GM19324 (cell line): Measurements from ENCODE around the gene TRIM67.
"Not testable (repeated sequence)": the region's sequence is repeated elsewhere in the genome, so short reads cannot be mapped to it uniquely, and the experiment has no call there.

Experiments
- ATAC-seq: cut with Tn5 transposase; IDR thresholded peaks from one replicate; pipeline ENCODE4 v1.9.1; 2021; ENCODE audit warnings: mild to moderate bottlenecking, moderate library complexity; ENCODE audit not compliant: unreplicated experiment, low FRiP score

Gene TRIM67

DNA sequence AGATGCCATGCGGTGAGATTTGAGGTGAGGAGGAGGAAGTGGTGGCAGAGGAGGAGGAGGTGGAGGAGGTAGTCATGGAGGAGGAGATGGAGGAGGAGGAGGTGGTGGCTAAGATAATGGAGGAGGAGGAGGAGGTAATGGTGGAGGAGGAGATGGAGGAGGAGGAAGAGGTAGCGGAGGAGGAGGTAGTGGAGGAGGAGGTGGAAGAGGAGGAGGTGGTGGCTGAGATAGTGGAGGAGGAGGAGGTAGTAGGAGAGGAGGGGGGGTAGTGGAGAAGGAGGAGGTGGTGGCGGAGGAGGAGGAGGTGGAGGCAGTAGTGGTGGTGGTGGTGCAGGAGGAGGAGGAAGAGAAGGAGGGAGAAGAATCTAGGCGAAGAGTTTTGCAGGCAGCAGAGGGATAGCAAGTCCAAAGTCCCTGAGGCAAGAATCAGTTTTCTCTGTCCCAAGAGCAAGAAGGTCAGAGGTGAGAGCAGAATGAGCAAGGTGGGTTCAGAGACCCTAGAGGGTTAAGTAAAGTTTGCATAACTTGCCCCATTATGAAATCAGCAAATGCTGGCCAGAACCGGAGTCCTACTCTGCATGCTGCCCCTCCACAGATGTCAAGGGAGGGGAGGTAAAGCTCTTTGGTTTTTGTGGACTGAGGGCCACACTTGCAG is 40.2 kb downstream of the TRIM67 start:
- no peak for ATAC-seq

DNA sequence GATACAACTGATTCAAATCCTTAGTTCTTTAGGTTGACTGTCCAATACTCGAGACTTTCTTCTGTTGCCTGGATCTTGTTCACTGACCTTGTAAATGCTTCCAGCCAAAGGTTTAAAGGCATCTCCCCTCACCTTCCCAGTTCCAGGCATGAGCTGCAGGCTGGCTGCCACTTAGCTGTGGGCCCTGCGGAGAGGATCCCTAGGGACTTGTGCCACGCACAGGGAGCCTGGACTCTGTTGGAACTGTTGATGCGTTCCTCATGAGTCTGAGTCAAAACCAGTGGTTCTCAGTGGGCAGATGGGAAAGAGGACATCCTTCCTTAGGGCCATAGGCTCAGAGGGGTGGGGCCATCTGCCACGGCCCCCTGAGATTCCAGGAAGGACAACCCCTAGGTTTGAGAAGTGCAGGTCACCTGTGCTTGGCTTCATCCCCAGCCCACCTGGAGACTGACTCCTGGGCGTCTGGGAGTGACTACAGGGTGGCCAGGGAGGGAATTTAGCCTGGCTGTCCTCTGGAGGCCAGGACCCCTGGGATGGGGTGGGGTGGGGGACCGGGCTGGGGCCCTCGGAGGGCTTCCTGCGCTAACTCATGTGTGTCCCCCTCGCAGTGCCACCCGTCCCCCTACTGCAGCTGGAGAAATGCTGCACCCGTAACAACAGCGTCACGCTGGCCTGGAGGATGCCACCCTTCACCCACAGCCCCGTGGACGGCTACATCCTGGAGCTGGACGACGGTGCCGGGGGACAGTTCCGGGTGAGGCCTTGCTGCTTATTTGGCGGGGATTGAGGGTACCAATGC is 41.6 kb downstream of the TRIM67 start:
- no peak for ATAC-seq

- no peak for ATAC-seq
Observed at GRCh38 chr1:231206856-231207255, 45.0 kb downstream of the TRIM67 start.

GRCh38 chr1:231207437-231207836 is 45.6 kb downstream of the TRIM67 start:
- ATAC-seq: no peak

GRCh38 chr1:231208980-231209379 is 47.1 kb downstream of the TRIM67 start:
- no peak for ATAC-seq

GRCh38 chr1:231209531-231209930 is 47.7 kb downstream of the TRIM67 start:
- no peak for ATAC-seq

DNA sequence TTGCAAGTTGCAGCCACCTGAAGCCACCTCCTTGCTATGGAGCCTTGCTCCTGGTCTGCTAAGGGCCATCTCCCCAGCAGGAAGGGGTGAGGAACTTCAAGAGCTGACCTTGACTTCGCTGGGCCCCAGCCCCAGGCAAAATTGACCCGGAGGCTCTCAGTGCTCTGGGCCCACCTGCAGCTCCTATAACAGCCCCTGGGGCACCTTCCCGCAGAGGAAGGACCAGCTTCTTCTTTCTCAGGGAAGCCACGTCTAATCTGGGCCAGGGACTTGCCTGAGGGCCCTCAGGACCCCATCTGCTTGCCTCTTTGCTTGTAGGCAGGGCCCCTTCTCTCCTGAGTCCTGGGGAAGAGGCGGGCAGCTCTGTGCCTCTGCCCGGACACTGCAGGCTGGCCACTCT is 48.3 kb downstream of the TRIM67 start:
- no peak for ATAC-seq

DNA sequence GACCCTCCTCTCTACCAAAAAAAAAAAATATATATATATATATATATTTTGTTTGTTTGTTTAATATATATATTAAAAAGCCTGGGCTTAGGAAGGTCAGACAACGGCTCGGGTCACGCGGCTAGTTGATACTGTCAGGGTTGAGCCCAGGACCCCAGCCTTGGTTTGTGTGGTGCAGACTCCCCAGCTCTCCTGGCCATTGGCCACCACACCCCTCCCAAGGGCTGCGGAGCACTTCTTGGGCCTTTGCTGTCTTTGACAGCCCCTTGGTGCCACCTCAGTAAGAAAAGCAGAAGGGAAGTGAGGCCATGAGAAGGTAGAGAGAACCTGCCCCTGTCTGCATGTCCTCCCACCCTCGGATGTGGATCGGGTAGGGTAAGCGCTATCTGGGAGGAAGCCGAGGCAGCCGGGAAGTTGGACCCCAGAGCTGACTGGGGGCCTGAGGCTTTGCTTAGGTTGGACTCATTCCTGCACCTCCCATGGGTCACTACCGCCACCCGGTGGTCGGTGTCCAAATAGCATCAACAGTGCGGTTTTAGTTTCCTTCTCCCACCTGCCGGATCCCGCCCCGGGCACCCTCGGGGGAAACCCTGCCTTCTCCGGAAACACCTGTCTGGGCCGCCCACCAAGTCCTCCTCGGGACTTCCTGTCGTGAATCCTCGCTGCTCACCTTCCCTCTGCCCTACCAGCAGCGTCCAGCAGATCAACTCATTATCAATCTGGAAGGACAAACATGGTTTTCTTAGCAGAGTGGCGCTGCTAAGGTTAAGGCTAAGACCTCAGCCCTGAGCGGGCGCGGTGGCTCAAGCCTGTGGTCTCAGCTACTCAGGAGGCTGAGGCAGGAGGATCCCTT is 49.4 kb downstream of the TRIM67 start:
- ATAC-seq: peak; percentile 79

DNA sequence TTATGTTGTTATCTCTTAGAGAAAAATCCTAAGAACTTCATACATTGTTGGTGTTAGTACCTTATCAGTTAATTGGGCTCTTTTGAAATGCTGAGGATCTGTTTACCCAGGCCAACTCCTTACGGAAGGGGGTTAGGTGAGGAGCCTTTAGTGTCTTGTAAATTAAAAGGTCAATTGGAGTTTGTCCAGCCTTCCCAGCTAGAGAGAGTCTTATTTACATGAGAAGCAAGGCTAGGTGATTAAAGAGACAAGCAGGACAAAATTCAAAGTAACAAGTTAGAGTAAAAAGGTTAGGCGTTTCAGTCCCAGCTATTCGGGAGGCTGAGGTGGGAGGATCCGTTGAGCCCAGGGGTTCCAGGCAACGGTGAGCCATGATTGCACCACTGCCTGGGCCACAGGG is 50.4 kb downstream of the TRIM67 start:
- not testable (repeated sequence) for ATAC-seq

DNA sequence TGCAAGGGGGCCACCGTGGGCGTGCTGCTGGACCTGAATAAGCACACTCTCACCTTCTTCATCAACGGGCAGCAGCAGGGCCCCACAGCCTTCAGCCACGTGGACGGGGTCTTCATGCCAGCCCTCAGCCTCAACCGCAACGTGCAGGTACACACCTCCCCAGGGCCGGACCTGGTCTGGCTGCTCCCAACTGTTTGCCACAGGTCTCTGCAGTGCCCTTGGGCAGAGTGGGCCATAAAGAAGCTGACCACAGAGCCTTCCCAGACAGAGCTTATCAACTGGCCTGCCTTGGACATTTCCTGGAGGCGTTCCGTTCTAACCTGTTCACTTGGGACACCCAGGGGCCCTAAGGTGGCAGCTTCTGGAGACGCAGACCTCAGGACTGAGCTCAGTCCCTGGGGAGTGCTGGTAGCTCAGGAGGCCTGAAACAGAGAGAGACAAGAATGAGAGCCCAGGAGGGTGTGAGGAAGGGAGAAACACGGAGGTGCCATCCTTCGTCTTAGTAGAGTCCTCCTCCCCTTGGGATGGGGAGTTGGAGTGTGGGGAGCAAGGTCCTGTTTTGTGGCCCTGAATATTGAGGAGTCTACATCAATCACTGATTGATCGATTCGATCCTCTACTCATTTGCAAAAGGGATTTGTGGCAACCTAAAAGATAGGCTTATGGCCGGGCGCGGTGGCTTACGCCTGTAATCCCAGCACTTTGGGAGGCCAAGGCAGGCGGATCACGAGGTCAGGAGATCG is 52.1 kb downstream of the TRIM67 start:
- no peak for ATAC-seq

DNA sequence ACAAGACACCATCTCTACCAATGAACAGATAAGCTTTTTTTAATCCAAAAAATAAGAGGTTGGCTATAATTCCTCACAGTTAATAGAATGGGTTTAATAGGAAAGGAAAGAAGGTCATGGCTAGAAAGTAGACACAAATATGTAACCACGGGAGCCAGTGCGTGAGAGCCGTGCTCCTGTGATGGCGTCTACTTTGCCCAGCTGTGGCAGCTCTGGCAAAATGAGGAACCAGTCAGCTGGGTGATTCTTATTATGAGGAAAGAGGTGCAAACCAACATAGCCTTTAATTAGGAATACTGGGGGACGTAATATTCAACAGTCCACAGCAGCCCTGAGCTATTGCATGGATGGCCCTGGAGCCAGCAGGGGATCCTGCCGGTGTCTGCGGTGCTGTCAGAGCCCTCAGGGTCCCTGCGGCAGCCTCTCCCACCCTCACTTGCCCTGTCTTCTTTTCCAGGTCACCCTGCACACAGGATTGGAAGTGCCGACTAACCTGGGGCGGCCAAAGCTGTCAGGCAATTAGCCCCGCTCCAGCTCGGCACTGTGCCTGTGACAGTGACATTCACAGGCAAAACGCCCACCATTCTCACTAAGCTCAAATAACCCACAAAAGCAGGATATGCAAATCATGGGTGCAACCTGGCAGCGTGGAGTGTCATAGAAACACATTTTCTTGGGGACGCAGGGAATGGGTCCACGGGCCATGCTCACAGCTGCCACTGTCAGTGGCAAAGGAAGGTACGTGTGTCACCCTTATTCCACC is 53.2 kb downstream of the TRIM67 start:
- peak; percentile 33 for ATAC-seq

- ATAC-seq: no peak
Observed at GRCh38 chr1:231215681-231216385, 54.0 kb downstream of the TRIM67 start.

- ATAC-seq: no peak
Observed at GRCh38 chr1:231216498-231216897, 54.6 kb downstream of the TRIM67 start.

DNA sequence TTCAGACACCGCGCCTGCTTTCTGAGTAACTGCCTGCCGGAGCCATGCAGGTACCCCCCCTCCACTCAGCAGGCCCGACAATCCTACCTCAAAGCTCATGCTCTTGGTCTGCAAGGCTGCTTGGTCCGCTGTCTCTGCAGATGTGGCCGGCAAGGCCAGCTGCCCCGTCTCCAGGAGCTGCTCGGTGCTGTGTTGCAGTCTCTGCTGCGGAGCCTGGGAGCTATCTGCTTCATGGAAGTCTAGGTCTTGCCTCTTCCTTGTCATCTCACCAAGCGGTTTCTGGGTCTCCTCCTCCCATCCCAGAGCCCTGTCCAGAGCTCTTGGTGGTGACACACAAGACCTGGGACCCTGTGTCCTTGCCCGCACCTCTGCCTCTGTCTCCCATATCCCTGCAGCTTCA is 55.2 kb downstream of the TRIM67 start:
- no peak for ATAC-seq

DNA sequence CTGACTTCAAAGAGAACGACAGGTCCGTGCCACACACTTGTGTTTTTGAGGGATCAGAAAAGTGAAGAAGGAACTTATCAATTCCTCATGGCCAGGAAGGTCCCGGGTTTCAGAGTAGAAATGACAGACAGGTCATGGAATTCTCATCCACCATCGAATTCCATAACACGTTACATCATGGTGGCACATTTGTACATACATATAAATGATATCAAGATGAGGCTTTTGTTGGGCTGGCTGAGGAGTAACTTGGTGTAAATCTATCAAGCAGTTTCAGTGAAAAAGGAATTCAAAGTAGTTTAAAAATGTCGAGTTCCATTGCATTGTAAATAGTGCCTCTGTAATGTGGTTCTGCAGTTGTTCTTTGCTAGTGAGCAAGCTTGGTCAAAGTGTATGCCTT is 56.2 kb downstream of the TRIM67 start:
- no peak for ATAC-seq

- ATAC-seq: no peak
Observed at GRCh38 chr1:231219422-231220401, 57.9 kb downstream of the TRIM67 start.

DNA sequence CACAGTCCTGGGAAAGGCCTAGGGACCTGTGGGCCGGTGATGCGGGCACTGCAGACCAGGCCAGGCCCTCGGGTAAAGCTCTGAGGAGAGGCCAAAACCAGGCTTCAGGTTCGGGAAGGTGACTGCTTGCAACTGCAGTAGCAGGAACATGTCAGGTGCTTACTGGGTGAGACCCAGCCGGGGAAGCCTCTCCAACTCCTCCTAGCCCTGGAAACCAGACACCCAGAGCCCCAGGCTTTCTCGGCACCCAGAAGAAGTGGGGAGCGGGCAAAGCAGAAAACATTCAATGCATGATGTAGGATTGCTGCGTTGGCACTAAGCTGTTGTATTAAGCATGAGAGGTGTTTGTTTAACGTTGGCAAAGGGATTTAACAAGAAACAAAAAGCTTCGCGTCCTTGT is 58.9 kb downstream of the TRIM67 start:
- no peak for ATAC-seq

DNA sequence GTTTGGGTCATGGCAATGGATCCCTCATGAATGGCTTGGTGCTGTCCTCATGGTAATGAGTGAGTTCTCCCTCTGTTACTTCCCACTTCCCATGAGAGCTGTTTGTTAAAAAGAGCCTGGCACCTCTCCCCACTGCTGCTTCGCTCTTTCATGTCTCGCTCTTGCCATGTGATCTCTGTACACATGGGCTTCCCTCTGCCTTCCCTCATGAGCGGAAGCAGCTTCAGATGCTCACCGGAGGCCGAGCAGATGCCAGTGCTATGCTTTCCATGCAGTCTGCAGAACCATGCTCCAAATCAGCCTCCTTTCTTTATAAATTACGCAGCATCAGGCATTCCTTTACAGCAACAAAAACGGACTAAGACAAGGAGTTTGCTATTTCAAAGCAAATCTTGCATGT is 64.3 kb downstream of the TRIM67 start:
- no peak for ATAC-seq
